GDM1 (cell line): Measurements from ENCODE around the gene TNIK.
"Not testable (repeated sequence)": the region's sequence is repeated elsewhere in the genome, so short reads cannot be mapped to it uniquely, and the experiment has no call there.

ENCODE experiments used
- DNase-seq: peaks from one replicate; lab custom pipeline; 2025; lab: John Stamatoyannopoulos, UW

TNIK gene

GRCh38 chr3:171311784-171312183 is 148.4 kb downstream of the TNIK start:
- peak; percentile 81 for DNase-seq

- no peak for DNase-seq
These were observed 150.3 kb downstream of the TNIK start for GRCh38 chr3:171309906-171310359.

- no peak for DNase-seq
These were observed 152.2 kb downstream of the TNIK start for GRCh38 chr3:171307988-171308387.

GRCh38 chr3:171307046-171307585 is 153.1 kb downstream of the TNIK start:
- no peak for DNase-seq

- DNase-seq: no peak
These were observed 153.6 kb downstream of the TNIK start for GRCh38 chr3:171306631-171307030.

GRCh38 chr3:171305823-171306222 is 154.4 kb downstream of the TNIK start:
- not testable (repeated sequence) for DNase-seq

- not testable (repeated sequence) for DNase-seq
These were observed 155.7 kb downstream of the TNIK start for GRCh38 chr3:171304498-171304897.

- not testable (repeated sequence) for DNase-seq
These were observed 156.2 kb downstream of the TNIK start for GRCh38 chr3:171304017-171304416.

- no peak for DNase-seq
These were observed 158.2 kb downstream of the TNIK start for GRCh38 chr3:171301998-171302397.

- DNase-seq: no peak
These were observed 159.2 kb downstream of the TNIK start for GRCh38 chr3:171301002-171301401.

- no peak for DNase-seq
These were observed 162.3 kb downstream of the TNIK start for GRCh38 chr3:171297951-171298350.

GRCh38 chr3:171297207-171297606 is 163.0 kb downstream of the TNIK start:
- DNase-seq: no peak

- DNase-seq: no peak
These were observed 164.5 kb downstream of the TNIK start for GRCh38 chr3:171295484-171296373.

- DNase-seq: no peak
These were observed 166.9 kb downstream of the TNIK start for GRCh38 chr3:171293142-171293782.

- no peak for DNase-seq
These were observed 169.5 kb downstream of the TNIK start for GRCh38 chr3:171290680-171291079.

- DNase-seq: no peak
These were observed 170.9 kb downstream of the TNIK start for GRCh38 chr3:171289291-171289690.

- not testable (repeated sequence) for DNase-seq
These were observed 172.4 kb downstream of the TNIK start for GRCh38 chr3:171287761-171288160.

GRCh38 chr3:171286580-171287249 is 173.5 kb downstream of the TNIK start:
- no peak for DNase-seq

- no peak for DNase-seq
These were observed 174.9 kb downstream of the TNIK start for GRCh38 chr3:171285287-171285686.

GRCh38 chr3:171284308-171285075 is 175.7 kb downstream of the TNIK start:
- peak; percentile 2 for DNase-seq

- DNase-seq: no peak
These were observed 176.4 kb downstream of the TNIK start for GRCh38 chr3:171283848-171284222.
